DND-41 (cell line): ENCODE data around the gene IDH3A.

ENCODE experiments used
- ATAC-seq: fragments of 200-7000 bp; cut with Tn5 transposase; 3 replicates; pipeline ENCODE4 v1.9.1; 2021; ENCODE audit warnings: low read depth; ENCODE audit not compliant: insufficient read depth
- DNase-seq: peaks from one replicate; pipeline ENCODE4 v3.0.0-alpha.2; 2020
- H2AFZ ChIP-seq: 2 replicates; pipeline ENCODE4 v1.6.0; 2012; ENCODE audit warnings: low read depth, low read length
- H3K27ac ChIP-seq: 2 replicates; pipeline ENCODE4 v1.5.1; 2012; ENCODE audit warnings: low read length, inconsistent platforms
- H3K27me3 ChIP-seq: fragments of 200-600 bp; sonication (generic); 2 replicates; pipeline ENCODE4 v1.6.0; 2012; ENCODE audit warnings: low read length, mild to moderate bottlenecking, inconsistent platforms; ENCODE audit not compliant: insufficient read depth, poor library complexity
- H3K36me3 ChIP-seq: 2 replicates; pipeline ENCODE4 v1.5.1; 2012; ENCODE audit warnings: low read length, inconsistent platforms; ENCODE audit not compliant: insufficient read depth
- H3K4me1 ChIP-seq: 2 replicates; pipeline ENCODE4 v1.5.1; 2012; ENCODE audit warnings: mild to moderate bottlenecking, low read length; ENCODE audit not compliant: insufficient read depth
- H3K4me2 ChIP-seq: 2 replicates; pipeline ENCODE4 v1.6.0; 2012; ENCODE audit warnings: mild to moderate bottlenecking, moderate library complexity, low read length, inconsistent platforms; ENCODE audit not compliant: insufficient read depth
- H3K4me3 ChIP-seq, 2 experiments: fragments of 200-600 bp in 1 of 2; shearing (Covaris generic) in 1 of 2; 2 replicates each; pipeline ENCODE4 v1.5.1; 2012 to 2016; ENCODE audit warnings: inconsistent platforms in 2 of 2, low read length in 2 of 2, mild to moderate bottlenecking in 2 of 2, low read depth in 1 of 2, moderate library complexity in 1 of 2
- H3K79me2 ChIP-seq: 2 replicates; pipeline ENCODE4 v1.6.0; 2012; ENCODE audit warnings: low read length, inconsistent platforms; ENCODE audit not compliant: insufficient read depth
- H3K9ac ChIP-seq: 2 replicates; pipeline ENCODE4 v1.6.0; 2012; ENCODE audit warnings: low read depth, mild to moderate bottlenecking, inconsistent platforms, low read length, moderate library complexity
- H3K9me3 ChIP-seq: 2 replicates; pipeline ENCODE4 v1.5.1; 2012; ENCODE audit warnings: low read length, moderate library complexity, mild to moderate bottlenecking, inconsistent platforms; ENCODE audit not compliant: insufficient read depth, severe bottlenecking
- H4K20me1 ChIP-seq: 2 replicates; pipeline ENCODE4 v1.6.0; 2012; ENCODE audit warnings: low read length; ENCODE audit not compliant: insufficient read depth
- CTCF ChIP-seq: IDR thresholded peaks from 2 replicates; pipeline ENCODE4 v1.5.1; 2012; ENCODE audit warnings: borderline replicate concordance, low read length, moderate library complexity, mild to moderate bottlenecking; ENCODE audit not compliant: poor library complexity, severe bottlenecking; ENCODE audit errors: extremely low read depth
- EZH2 ChIP-seq: IDR thresholded peaks from 3 replicates; pipeline ENCODE4 v1.6.1; 2012; ENCODE audit warnings: borderline replicate concordance, low read depth, mild to moderate bottlenecking, moderate library complexity, low read length, inconsistent platforms; ENCODE audit not compliant: severe bottlenecking

IDH3A gene

GRCh38 chr15:78203346-78204225 lies 54.4 kb downstream of the IDH3A start:
- ATAC-seq, result no peak
- Histone ChIP-seq H3K36me3 (no peaks in the 10 kb centered on the region), H3K27ac (no peak overlapping the region), H2AFZ (no peak overlapping the region), H3K4me3 (no peak overlapping the region), H3K4me2 (no peak overlapping the region), H3K4me1 (no peaks in the 10 kb centered on the region), H4K20me1 (no peaks in the 10 kb centered on the region), H3K79me2 (no peaks in the 10 kb centered on the region), H3K9me3 (no peaks in the 10 kb centered on the region), H3K27me3 (no peaks in the 10 kb centered on the region), H3K9ac (no peak overlapping the region)
- TF ChIP-seq EZH2, result no peak
- TF ChIP-seq CTCF, result no peak
- DNase-seq, result no peak

GRCh38 chr15:78204351-78205309 lies 55.5 kb downstream of the IDH3A start:
- Histone ChIP-seq H4K20me1 (no peaks in the 10 kb centered on the region), H3K4me2 (no peak overlapping the region), H3K9ac (no peak overlapping the region), H2AFZ (no peak overlapping the region), H3K4me1 (no peaks in the 10 kb centered on the region), H3K36me3 (no peaks in the 10 kb centered on the region), H3K4me3 (no peak overlapping the region), H3K27me3 (no peaks in the 10 kb centered on the region), H3K79me2 (no peaks in the 10 kb centered on the region), H3K9me3 (no peaks in the 10 kb centered on the region), H3K27ac (no peak overlapping the region)
- TF ChIP-seq CTCF, result no peak
- no peak for TF ChIP-seq EZH2
- ATAC-seq, result no peak
- DNase-seq, result no peak

DNA sequence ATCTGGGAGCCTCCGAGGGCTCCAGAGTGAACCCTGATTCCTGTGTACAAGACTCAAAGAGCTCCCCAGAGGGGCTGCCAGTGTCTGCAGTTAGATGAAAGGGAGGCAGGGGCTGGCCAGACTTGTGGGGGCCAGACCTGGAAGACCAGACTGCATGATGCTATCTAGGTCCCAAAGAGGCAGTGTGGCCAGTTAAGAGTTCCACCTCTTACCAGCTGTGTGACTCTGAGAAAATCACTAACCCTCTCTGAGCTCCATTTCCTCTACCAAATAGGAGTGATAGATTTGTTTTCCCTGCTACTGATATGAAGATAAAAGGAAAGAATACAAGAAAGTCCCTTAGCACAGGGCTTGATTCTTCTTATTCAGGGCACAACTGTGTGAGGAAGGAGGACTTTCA lies 56.2 kb downstream of the IDH3A start:
- ATAC-seq (no peak), DNase-seq (no peak)
- Histone ChIP-seq H3K36me3 (no peaks in the 10 kb centered on the region), H3K9ac (no peak overlapping the region), H4K20me1 (no peaks in the 10 kb centered on the region), H3K27me3 (no peaks in the 10 kb centered on the region), H3K9me3 (no peaks in the 10 kb centered on the region), H3K27ac (no peak overlapping the region), H3K4me1 (no peaks in the 10 kb centered on the region), H3K4me2 (no peak overlapping the region), H3K79me2 (no peaks in the 10 kb centered on the region), H2AFZ (no peak overlapping the region), H3K4me3 (no peak overlapping the region)
- TF ChIP-seq EZH2 (no peak), CTCF (no peak)
